NB4 (cell line): Measurements from ENCODE around the gene PLCH2.

ENCODE experiments used
- DNase-seq: peaks from one replicate; pipeline ENCODE4 v3.0.0; 2010; ENCODE audit warnings: low read depth
- H3K4me3 ChIP-seq: one replicate; pipeline ENCODE4 v1.5.1; 2011; ENCODE audit warnings: mild to moderate bottlenecking, low read depth, low read length, moderate library complexity
- MAX ChIP-seq: IDR thresholded peaks from 2 replicates; pipeline ENCODE4 v1.6.1; 2011; ENCODE audit warnings: low read depth, low read length
- MYC ChIP-seq: IDR thresholded peaks from 2 replicates; pipeline ENCODE4 v1.6.1; 2011; ENCODE audit warnings: low read depth, low read length
- POLR2A ChIP-seq: IDR thresholded peaks from 2 replicates; pipeline ENCODE4 v1.6.1; 2011; ENCODE audit warnings: mild to moderate bottlenecking; ENCODE audit not compliant: insufficient read length; ENCODE audit errors: extremely low read depth
- TF ChIP-seq, protein P1 (sequence below): IDR thresholded peaks from one replicate; pipeline ENCODE4 v1.5.1; 2012; ENCODE audit warnings: low read depth, low read length

PLCH2 gene

DNA sequence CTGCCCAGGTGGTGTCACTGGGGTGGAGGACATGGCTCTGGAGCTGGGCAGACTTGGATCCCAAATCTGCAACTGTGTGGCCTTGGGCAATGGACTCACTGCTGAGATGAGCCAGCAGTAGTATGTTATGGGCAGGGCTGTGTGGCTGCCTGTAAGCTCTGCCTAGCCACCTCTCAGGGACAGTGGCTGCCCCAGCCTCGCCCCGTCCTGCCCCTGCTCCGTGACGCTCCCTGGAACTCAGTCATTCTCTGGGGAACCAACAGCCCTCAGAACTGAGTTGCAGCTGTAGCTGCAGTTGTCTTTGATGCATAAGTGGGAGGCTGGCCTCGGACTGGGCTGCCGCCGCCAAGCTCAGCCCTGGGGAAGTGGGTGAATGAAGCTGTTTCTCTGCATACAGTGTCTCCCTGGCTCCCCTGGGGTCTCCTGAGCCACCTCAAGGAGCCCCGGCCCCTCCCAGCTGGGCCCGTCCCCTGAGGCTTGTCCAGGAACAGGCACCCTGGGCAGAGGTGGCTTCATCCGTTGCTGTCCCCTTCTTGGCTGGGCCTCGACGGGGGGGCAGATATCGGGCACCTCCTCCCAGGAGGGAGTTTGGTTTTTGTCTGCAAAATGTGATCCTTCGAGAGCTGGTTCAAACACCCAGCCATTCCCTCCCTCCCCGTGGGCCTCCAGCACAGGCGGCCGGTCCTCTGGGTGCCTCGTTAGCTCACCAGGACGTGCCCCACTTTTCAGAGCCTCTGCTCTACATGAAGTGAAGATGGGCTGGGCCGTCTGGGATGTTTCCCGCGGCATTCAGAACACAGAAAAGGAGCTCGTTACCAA is 26.2 kb upstream of the PLCH2 start:
- H3K4me3 ChIP-seq = no peak overlapping the region
- TF ChIP-seq POLR2A (no peak), MAX (no peak), MYC (no peak)
- TF ChIP-seq, protein P1, sequence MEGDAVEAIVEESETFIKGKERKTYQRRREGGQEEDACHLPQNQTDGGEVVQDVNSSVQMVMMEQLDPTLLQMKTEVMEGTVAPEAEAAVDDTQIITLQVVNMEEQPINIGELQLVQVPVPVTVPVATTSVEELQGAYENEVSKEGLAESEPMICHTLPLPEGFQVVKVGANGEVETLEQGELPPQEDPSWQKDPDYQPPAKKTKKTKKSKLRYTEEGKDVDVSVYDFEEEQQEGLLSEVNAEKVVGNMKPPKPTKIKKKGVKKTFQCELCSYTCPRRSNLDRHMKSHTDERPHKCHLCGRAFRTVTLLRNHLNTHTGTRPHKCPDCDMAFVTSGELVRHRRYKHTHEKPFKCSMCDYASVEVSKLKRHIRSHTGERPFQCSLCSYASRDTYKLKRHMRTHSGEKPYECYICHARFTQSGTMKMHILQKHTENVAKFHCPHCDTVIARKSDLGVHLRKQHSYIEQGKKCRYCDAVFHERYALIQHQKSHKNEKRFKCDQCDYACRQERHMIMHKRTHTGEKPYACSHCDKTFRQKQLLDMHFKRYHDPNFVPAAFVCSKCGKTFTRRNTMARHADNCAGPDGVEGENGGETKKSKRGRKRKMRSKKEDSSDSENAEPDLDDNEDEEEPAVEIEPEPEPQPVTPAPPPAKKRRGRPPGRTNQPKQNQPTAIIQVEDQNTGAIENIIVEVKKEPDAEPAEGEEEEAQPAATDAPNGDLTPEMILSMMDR = no peak
- peak; percentile 71 for DNase-seq

GRCh38 chr1:2451741-2452140 is 24.3 kb upstream of the PLCH2 start:
- TF ChIP-seq POLR2A = no peak
- TF ChIP-seq, protein P1 = no peak
- TF ChIP-seq MAX = no peak
- TF ChIP-seq MYC = no peak
- no peak for DNase-seq
- no peak overlapping the region for H3K4me3 ChIP-seq

DNA sequence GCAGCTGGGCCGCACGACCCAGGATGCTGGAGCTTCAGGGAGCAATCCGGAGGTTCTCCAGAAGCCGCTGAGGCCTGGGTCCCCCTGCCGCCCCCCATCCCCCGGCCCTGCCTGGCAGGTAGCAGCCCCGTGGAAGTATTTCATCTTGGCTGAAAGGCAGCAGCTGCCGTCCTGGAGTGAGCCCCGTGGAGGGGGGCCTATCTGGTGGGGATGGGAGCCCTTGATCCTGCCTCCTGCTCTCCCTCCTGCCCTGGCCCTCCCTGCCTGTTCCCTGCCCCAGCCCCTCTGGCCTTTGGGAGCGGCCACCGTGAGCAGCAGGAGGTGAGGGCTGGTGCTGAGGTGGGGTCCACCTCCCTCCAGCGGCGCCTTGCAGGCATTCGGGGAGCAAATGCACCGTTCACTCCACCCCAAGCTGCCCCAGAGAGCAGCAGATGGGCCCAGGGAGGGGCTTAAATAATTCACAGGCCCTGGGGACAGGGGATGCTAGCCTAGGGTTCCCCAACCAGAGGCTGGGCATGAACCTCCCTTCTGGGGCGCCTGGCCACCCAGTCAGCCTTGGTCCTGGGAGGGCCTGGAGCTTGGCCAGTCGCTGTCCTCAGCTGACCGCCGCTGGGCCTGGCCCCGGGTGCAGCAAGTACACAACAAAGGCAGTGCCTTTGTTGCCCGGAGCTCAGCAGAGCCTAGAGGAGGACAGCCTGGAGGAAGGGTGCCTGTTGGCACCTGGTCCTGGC is 23.7 kb upstream of the PLCH2 start:
- TF ChIP-seq, protein P1 = no peak
- TF ChIP-seq MYC = no peak
- no peak for TF ChIP-seq MAX
- no peak for TF ChIP-seq POLR2A
- DNase-seq = no peak
- H3K4me3 ChIP-seq = no peak overlapping the region

DNA sequence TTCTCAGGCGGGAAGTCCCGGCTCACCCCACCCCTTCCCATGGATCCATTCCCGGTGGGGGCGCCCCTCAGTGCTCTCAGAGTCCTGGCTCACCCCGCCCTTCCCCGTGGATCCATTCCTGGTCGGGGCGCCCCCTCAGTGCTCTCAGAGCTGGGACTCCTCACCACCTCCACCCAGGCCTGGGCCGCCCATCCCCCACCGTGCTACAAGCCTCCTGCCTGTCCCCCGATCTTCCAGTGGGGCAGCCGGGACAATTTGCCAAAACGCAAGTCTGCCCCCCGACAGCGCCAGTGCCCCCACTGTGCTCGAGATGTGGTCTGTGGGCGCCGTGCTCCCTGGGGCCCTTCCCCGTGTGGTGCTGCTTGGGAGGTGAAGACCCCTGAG is 23.2 kb upstream of the PLCH2 start:
- no peak for DNase-seq
- TF ChIP-seq, protein P1 = no peak
- TF ChIP-seq MAX (no peak), MYC (no peak), POLR2A (no peak)

GRCh38 chr1:2454227-2454626 is 21.9 kb upstream of the PLCH2 start:
- TF ChIP-seq MAX = no peak
- no peak overlapping the region for H3K4me3 ChIP-seq
- DNase-seq = no peak

More for the DNA sequence above, 23.2 kb upstream of the PLCH2 start:
- H3K4me3 ChIP-seq = no peak overlapping the region

GRCh38 chr1:2455757-2456156 is 20.3 kb upstream of the PLCH2 start:
- DNase-seq = peak; percentile 35
- no peak for TF ChIP-seq MAX
- TF ChIP-seq POLR2A = no peak
- TF ChIP-seq MYC = no peak
- TF ChIP-seq, protein P1 = no peak
- H3K4me3 ChIP-seq = no peak overlapping the region
